ENCODE measurements around the gene TSPAN18. TPM values are rescaled to one million over a fixed set of nuclear protein-coding genes. Genes with fewer than 3 reads are reported as not detected.

Gene TSPAN18
- total RNA-seq, 1 experiment from 2014 or later, result 18.3 TPM

GRCh38 chr11:44946263-44946662 lies 219.5 kb downstream of the TSPAN18 start:
- no peak for TF ChIP-seq EZH2 (IDR thresholded peaks at IDR 0.05)
- TF ChIP-seq JUND (IDR thresholded peaks at IDR 0.05), result no peak
- TF ChIP-seq, protein P1, sequence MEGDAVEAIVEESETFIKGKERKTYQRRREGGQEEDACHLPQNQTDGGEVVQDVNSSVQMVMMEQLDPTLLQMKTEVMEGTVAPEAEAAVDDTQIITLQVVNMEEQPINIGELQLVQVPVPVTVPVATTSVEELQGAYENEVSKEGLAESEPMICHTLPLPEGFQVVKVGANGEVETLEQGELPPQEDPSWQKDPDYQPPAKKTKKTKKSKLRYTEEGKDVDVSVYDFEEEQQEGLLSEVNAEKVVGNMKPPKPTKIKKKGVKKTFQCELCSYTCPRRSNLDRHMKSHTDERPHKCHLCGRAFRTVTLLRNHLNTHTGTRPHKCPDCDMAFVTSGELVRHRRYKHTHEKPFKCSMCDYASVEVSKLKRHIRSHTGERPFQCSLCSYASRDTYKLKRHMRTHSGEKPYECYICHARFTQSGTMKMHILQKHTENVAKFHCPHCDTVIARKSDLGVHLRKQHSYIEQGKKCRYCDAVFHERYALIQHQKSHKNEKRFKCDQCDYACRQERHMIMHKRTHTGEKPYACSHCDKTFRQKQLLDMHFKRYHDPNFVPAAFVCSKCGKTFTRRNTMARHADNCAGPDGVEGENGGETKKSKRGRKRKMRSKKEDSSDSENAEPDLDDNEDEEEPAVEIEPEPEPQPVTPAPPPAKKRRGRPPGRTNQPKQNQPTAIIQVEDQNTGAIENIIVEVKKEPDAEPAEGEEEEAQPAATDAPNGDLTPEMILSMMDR (IDR thresholded peaks at IDR 0.05 in 2 of 3, conservative IDR thresholded peaks at IDR 0.05 in 1 of 3; ENCODE audit: borderline replicate concordance in 1 of 3, insufficient read depth in 1 of 3, low read depth in 2 of 3, low read length in 2 of 3), result no peak
- TF ChIP-seq EZH2phosphoT487 (IDR thresholded peaks at IDR 0.05; ENCODE audit: borderline replicate concordance), result no peak
- no peak for TF ChIP-seq ZNF274 (IDR thresholded peaks at IDR 0.05; ENCODE audit: low read depth, low read length)
- TF ChIP-seq REST (IDR thresholded peaks at IDR 0.05; ENCODE audit: low read depth), result no peak
- TF ChIP-seq MAX (IDR thresholded peaks at IDR 0.05), result no peak
- no peak for TF ChIP-seq RAD21 (IDR thresholded peaks at IDR 0.05; ENCODE audit: low read depth)
- TF ChIP-seq POLR2AphosphoS5 (IDR thresholded peaks at IDR 0.05; ENCODE audit: low read depth, low read length), result no peak
- ChIA-PET RAD21 (ENCODE audit: low non-redundant PET in 1 of 2, low total read pairs in 2 of 2, uncharacterized antibody in 2 of 2, unreplicated experiment in 2 of 2) (interaction anchor here in 1 of 2 experiments (1.0 kb wide), 1 partner anchor 10 kb away, joined by 5 read pairs; no protein-coding TSS in a partner anchor), CTCF (interaction anchor here (0.6 kb wide), 1 partner anchor 19 kb away, joined by 3 read pairs; no protein-coding TSS in a partner anchor), POLR2A (no interaction called here)
- H3K9me2 ChIP-seq (ENCODE audit: insufficient read depth), result no peaks in the 10 kb centered on the region
- H2AFZ ChIP-seq (ENCODE audit: low read depth, low read length, poor library complexity, severe bottlenecking), result no peak overlapping the region
- H3K4me1 ChIP-seq (ENCODE audit: control insufficient read depth in 1 of 2, insufficient read depth in 2 of 2, low read length in 2 of 2), result peaks cover 3 to 15% of the 10 kb centered on the region in 2 experiments; a peak in 2 of 4 replicates
- BruUV-seq (replicated peaks), result no TSS peak
- no peaks in the 10 kb centered on the region for H4K20me1 ChIP-seq (ENCODE audit: insufficient read depth)
- intact Hi-C loops (cut with micrococcal nuclease), result no loop called here
- H3K4me3 ChIP-seq (replicated peaks in 1 of 2; ENCODE audit: low read depth in 1 of 2, low read length in 2 of 2), result no peak overlapping the region
- H3K36me3 ChIP-seq (ENCODE audit: control insufficient read depth in 1 of 2, insufficient read depth in 2 of 2, low read length in 2 of 2), result no peaks in the 10 kb centered on the region
- no peak for DNase-seq (ENCODE audit: low read depth, low spot score)
- H3K4me2 ChIP-seq (ENCODE audit: low read length), result no peak overlapping the region
- H3K9ac ChIP-seq (ENCODE audit: low read length), result no peak overlapping the region
- H3K79me2 ChIP-seq (ENCODE audit: insufficient read depth, low read length), result peaks cover 16% of the 10 kb centered on the region; the same call in 1 of the 2 replicates
- ATAC-seq, result no peak
- no peaks in the 10 kb centered on the region for H3K9me3 ChIP-seq (ENCODE audit: control insufficient read depth in 1 of 2, insufficient read depth in 1 of 2, low read depth in 1 of 2, low read length in 2 of 2)
- H3K27me3 ChIP-seq (ENCODE audit: insufficient read depth, low read length), result no peaks in the 10 kb centered on the region
- no peak overlapping the region for H3K27ac ChIP-seq (ENCODE audit: low read depth, low read length)

All from HCT116 (cell line).